PC-9 (cell line): ENCODE measurements around the gene CAMTA1. TPM values are rescaled to one million over a fixed set of nuclear protein-coding genes. Genes with fewer than 3 reads are reported as not detected.

ENCODE experiments used
- BruUV-seq: library from RNA; stranded (reverse); fragments of 400-500 nt; replicated peaks from 2 replicates; lab custom pipeline; 2021; lab: Mats Ljungman, UMichigan
- CTCF ChIA-PET: fragments of 300-600 bp; sonication (Branson Sonifier 250); formaldehyde crosslinking; loops from one replicate; lab custom pipeline; 2022; ENCODE audit warnings: antibody characterized with exemption; lab: Charles Lee
- POLR2A ChIA-PET: fragments of 300-600 bp; sonication (Branson Sonifier 250); formaldehyde crosslinking; loops from one replicate; lab custom pipeline; 2022; ENCODE audit warnings: antibody characterized with exemption; ENCODE audit not compliant: unreplicated experiment; lab: Charles Lee
- DNase-seq, 2 experiments: peaks; one replicate each; pipeline versions ENCODE4 v3.0.0 to v3.0.0-alpha.2; 2015 to 2022; ENCODE audit warnings: mixed read lengths in 1 of 2
- H2AFZ ChIP-seq: fragments of 200-600 bp; sonication (generic); 2 replicates; pipeline ENCODE4 v1.8.1; 2017; ENCODE audit warnings: antibody characterized with exemption
- H3F3A ChIP-seq: fragments of 200-600 bp; sonication (generic); 2 replicates; pipeline ENCODE4 v1.8.1; 2017; ENCODE audit warnings: antibody characterized with exemption, mild to moderate bottlenecking, low read depth; ENCODE audit not compliant: insufficient read depth
- H3K27ac ChIP-seq: fragments of 200-600 bp; sonication (generic); 2 replicates; pipeline ENCODE4 v1.6.1; 2016; ENCODE audit warnings: mixed run types
- H3K27me3 ChIP-seq: fragments of 200-600 bp; sonication (generic); 2 replicates; pipeline ENCODE4 v1.6.1; 2016; ENCODE audit warnings: low read depth, mixed run types; ENCODE audit not compliant: insufficient read depth
- H3K36me3 ChIP-seq: fragments of 200-600 bp; sonication (generic); 2 replicates; pipeline ENCODE4 v1.6.1; 2016; ENCODE audit warnings: low read depth, mixed run types
- H3K4me1 ChIP-seq: fragments of 200-600 bp; sonication (generic); replicated peaks from 2 replicates; pipeline ENCODE4 v1.6.1; 2016; ENCODE audit warnings: mixed run types; ENCODE audit not compliant: insufficient read depth
- H3K4me2 ChIP-seq: fragments of 200-600 bp; sonication (generic); 2 replicates; pipeline ENCODE4 v1.6.1; 2017; ENCODE audit warnings: mixed run types
- H3K4me3 ChIP-seq: fragments of 200-600 bp; sonication (generic); 2 replicates; pipeline ENCODE4 v1.6.1; 2016; ENCODE audit warnings: mixed run types
- H3K79me2 ChIP-seq: fragments of 200-600 bp; sonication (generic); 2 replicates; pipeline ENCODE4 v1.6.1; 2017; ENCODE audit warnings: low read depth, mixed run types
- H3K9me2 ChIP-seq: fragments of 200-600 bp; sonication (generic); 2 replicates; pipeline ENCODE4 v1.8.1; 2017; ENCODE audit warnings: mild to moderate bottlenecking; ENCODE audit not compliant: insufficient read depth
- H3K9me3 ChIP-seq: fragments of 200-600 bp; sonication (generic); 2 replicates; pipeline ENCODE4 v1.8.1; 2016; ENCODE audit warnings: low read depth; ENCODE audit not compliant: insufficient read depth
- H4K20me1 ChIP-seq: fragments of 200-600 bp; sonication (generic); 2 replicates; pipeline ENCODE4 v1.8.1; 2017; ENCODE audit not compliant: insufficient read depth
- CTCF ChIP-seq: fragments of 200-600 bp; sonication (generic); conservative IDR thresholded peaks from 2 replicates; pipeline ENCODE4 v1.6.1; 2017; ENCODE audit warnings: mixed run types, antibody characterized with exemption, mild to moderate bottlenecking, moderate library complexity
- EZH2 ChIP-seq: fragments of 200-600 bp; sonication (generic); IDR thresholded peaks from 2 replicates; pipeline ENCODE4 v1.8.0; 2017; ENCODE audit warnings: antibody characterized with exemption, low read depth
- intact Hi-C: fragments of 100-400 bp; cut with micrococcal nuclease; formaldehyde crosslinking; loops from one replicate; pipeline ENCODE4 v1.10.0; 2022; ENCODE audit not compliant: unreplicated experiment
- total RNA-seq: library from RNA; stranded (reverse); gene quantifications from 2 replicates; pipeline ENCODE4 v1.2.3, GENCODE V29; 2021

CAMTA1 gene
- total RNA-seq, 1 experiment from 2014 or later, result 72.3 TPM

GRCh38 chr1:7462617-7463016 is 677.4 kb downstream of the CAMTA1 start:
- peak in 1 of 2 experiments; percentile 18 for DNase-seq
- no peaks in the 10 kb centered on the region for H3K79me2 ChIP-seq

GRCh38 chr1:7463526-7463925 is 678.3 kb downstream of the CAMTA1 start:
- ChIA-PET POLR2A (interaction anchor here (0.6 kb wide), 1 partner anchor 302 kb away, joined by 7 read pairs; no protein-coding TSS in a partner anchor), CTCF (interaction anchor here (0.7 kb wide), 1 partner anchor 59 kb away, joined by 3 read pairs; no protein-coding TSS in a partner anchor)
- DNase-seq, result no peak
- intact Hi-C loops, result no loop called here
- Histone ChIP-seq H3K4me1 (no peaks in the 10 kb centered on the region), H3K9me3 (no peaks in the 10 kb centered on the region), H3K79me2 (no peaks in the 10 kb centered on the region), H3K9me2 (no peaks in the 10 kb centered on the region), H3K36me3 (no peaks in the 10 kb centered on the region), H2AFZ (no peak overlapping the region), H3K27me3 (peaks cover 72% of the 10 kb centered on the region), H3K4me3 (no peak overlapping the region), H3K4me2 (no peak overlapping the region), H3F3A (no peaks in the 10 kb centered on the region), H4K20me1 (no peaks in the 10 kb centered on the region), H3K27ac (no peak overlapping the region)
- no TSS peak for BruUV-seq
- TF ChIP-seq EZH2 (no peak), CTCF (no peak)

More at GRCh38 chr1:7462617-7463016, 677.4 kb downstream of the CAMTA1 start:
- Histone ChIP-seq H3K36me3 (no peaks in the 10 kb centered on the region), H3K9me3 (no peaks in the 10 kb centered on the region), H3K4me2 (no peak overlapping the region), H3K4me1 (no peaks in the 10 kb centered on the region), H3K27ac (no peak overlapping the region), H3K9me2 (no peaks in the 10 kb centered on the region), H3K4me3 (no peak overlapping the region), H3F3A (no peaks in the 10 kb centered on the region), H3K27me3 (peaks cover 67% of the 10 kb centered on the region), H2AFZ (no peak overlapping the region), H4K20me1 (no peaks in the 10 kb centered on the region)
- intact Hi-C loops, result no loop called here
- CTCF ChIA-PET, result no interaction called here
- no TSS peak for BruUV-seq
- TF ChIP-seq EZH2, result no peak
- no peak for TF ChIP-seq CTCF
- POLR2A ChIA-PET, result no interaction called here

GRCh38 chr1:7464736-7465135 is 679.5 kb downstream of the CAMTA1 start:
- ChIA-PET POLR2A (no interaction called here), CTCF (no interaction called here)
- no peak for DNase-seq
- no peak overlapping the region for H3K27ac ChIP-seq
- H3K4me1 ChIP-seq, result no peaks in the 10 kb centered on the region
- no peak overlapping the region for H2AFZ ChIP-seq
- H3K4me2 ChIP-seq, result no peak overlapping the region
- intact Hi-C loops, result no loop called here
- BruUV-seq, result no TSS peak
- peaks cover 71% of the 10 kb centered on the region for H3K27me3 ChIP-seq
- no peak for TF ChIP-seq CTCF
- no peaks in the 10 kb centered on the region for H3K79me2 ChIP-seq
- H3K36me3 ChIP-seq, result no peaks in the 10 kb centered on the region
- H3K4me3 ChIP-seq, result no peak overlapping the region
- no peaks in the 10 kb centered on the region for H3K9me3 ChIP-seq
- no peaks in the 10 kb centered on the region for H3F3A ChIP-seq
- no peaks in the 10 kb centered on the region for H4K20me1 ChIP-seq
- no peaks in the 10 kb centered on the region for H3K9me2 ChIP-seq
